Thymus (tissue), 14 donors: Measurements from ENCODE around the gene TBC1D14. TPM values are rescaled to one million over a fixed set of nuclear protein-coding genes. Genes with fewer than 3 reads are reported as not detected.

ENCODE experiments used
- DNase-seq, 9 donors: peaks; one replicate each; pipeline ENCODE4 v3.0.0-alpha.2; 2013; ENCODE audit warnings: low spot score in 9 of 9, low read depth in 6 of 9, missing footprints in 1 of 9
- H3K27ac ChIP-seq, 2 donors: one replicate each; pipeline ENCODE4 v1.5.1; 2013; ENCODE audit warnings: control low read depth in 1 of 2, low read depth in 1 of 2, low read length in 1 of 2, mild to moderate bottlenecking in 1 of 2, moderate library complexity in 1 of 2
- H3K27me3 ChIP-seq, 2 donors: one replicate each; pipeline ENCODE4 v1.5.1; 2013; ENCODE audit warnings: low read length in 1 of 2; ENCODE audit not compliant: control insufficient read depth in 2 of 2, insufficient read depth in 1 of 2
- H3K36me3 ChIP-seq, 2 donors: one replicate each; pipeline ENCODE4 v1.5.1; 2013; ENCODE audit warnings: low read length in 1 of 2, mild to moderate bottlenecking in 1 of 2, moderate library complexity in 1 of 2; ENCODE audit not compliant: control insufficient read depth in 2 of 2, insufficient read depth in 2 of 2
- H3K4me1 ChIP-seq, 2 donors: one replicate each; pipeline ENCODE4 v1.5.1; 2013; ENCODE audit warnings: low read length in 2 of 2; ENCODE audit not compliant: control insufficient read depth in 2 of 2, insufficient read depth in 2 of 2
- H3K4me3 ChIP-seq, 2 donors: one replicate each; pipeline ENCODE4 v1.5.1; 2013; ENCODE audit warnings: low read length in 2 of 2, control low read depth in 1 of 2, mild to moderate bottlenecking in 1 of 2
- H3K9me3 ChIP-seq, 2 donors: one replicate each; pipeline ENCODE4 v1.5.1; 2013; ENCODE audit warnings: low read length in 1 of 2, mild to moderate bottlenecking in 1 of 2; ENCODE audit not compliant: control insufficient read depth in 2 of 2, insufficient read depth in 1 of 2
- WGBS: extraction: QIAGEN DNeasy Blood & Tissue Kit; methylation state at CpG from one replicate; pipeline ENCODE4 v1.1.7; 2013; 5-methylcytosine and 5-hydroxymethylcytosine counted together
- long read RNA-seq, 10 donors: transcript quantifications; one replicate each; lab custom pipeline, GENCODE V29; 2026
- polyA plus RNA-seq: library from polyadenylated mRNA; stranded (reverse); fragments of 200-250 nt; gene quantifications from one replicate; pipeline ENCODE4 v1.2.3, GENCODE V29; 2013
- total RNA-seq: library from RNA; stranded (reverse); fragments of 120-200 nt; gene quantifications from one replicate; pipeline ENCODE4 v1.2.4, GENCODE V29; 2013
- donor health status: healthy.

The TBC1D14 gene
- total RNA-seq (59.6 TPM), polyA plus RNA-seq (28.4 TPM)
- long read RNA-seq, donor 1 = 0 reads
- long read RNA-seq, donor 2 = 0 reads
- long read RNA-seq, donor 3, full-length matches to known transcripts = 9 of 15 reads
- long read RNA-seq, donor 3, partial matches to known transcripts = 6 of 15 reads
- long read RNA-seq, donor 3, other reads (novel, unspliced or antisense) = 0 of 15 reads
- long read RNA-seq, donor 4, full-length matches to known transcripts = 5 of 5 reads
- long read RNA-seq, donor 4, partial matches to known transcripts = 0 of 5 reads
- long read RNA-seq, donor 4, other reads (novel, unspliced or antisense) = 0 of 5 reads
- long read RNA-seq, donor 5, full-length matches to known transcripts = 6 of 18 reads
- long read RNA-seq, donor 5, partial matches to known transcripts = 12 of 18 reads
- long read RNA-seq, donor 5, other reads (novel, unspliced or antisense) = 0 of 18 reads
- long read RNA-seq, donor 6, full-length matches to known transcripts = 3 of 3 reads
- long read RNA-seq, donor 6, partial matches to known transcripts = 0 of 3 reads
- long read RNA-seq, donor 6, other reads (novel, unspliced or antisense) = 0 of 3 reads
- long read RNA-seq, donor 7, full-length matches to known transcripts = 2 of 2 reads
- long read RNA-seq, donor 7, partial matches to known transcripts = 0 of 2 reads
- long read RNA-seq, donor 7, other reads (novel, unspliced or antisense) = 0 of 2 reads
- long read RNA-seq, donor 8, full-length matches to known transcripts = 3 of 3 reads
- long read RNA-seq, donor 8, partial matches to known transcripts = 0 of 3 reads
- long read RNA-seq, donor 8, other reads (novel, unspliced or antisense) = 0 of 3 reads
- long read RNA-seq, donor 9, full-length matches to known transcripts = 3 of 11 reads
- long read RNA-seq, donor 9, partial matches to known transcripts = 8 of 11 reads
- long read RNA-seq, donor 9, other reads (novel, unspliced or antisense) = 0 of 11 reads
- long read RNA-seq, donor 10, full-length matches to known transcripts = 9 of 14 reads
- long read RNA-seq, donor 10, partial matches to known transcripts = 5 of 14 reads
- long read RNA-seq, donor 10, other reads (novel, unspliced or antisense) = 0 of 14 reads

GRCh38 chr4:6909113-6909969 lies at the start of gene TBC1D14:
Gene TBC1D14 (plus strand): TSS chr4:6909826. CDS start chr4:6923390, 13,564 bp downstream.
- peak in 7 of 9 donors; percentile 79 to 95 (median 86) for DNase-seq
- Histone ChIP-seq H3K4me3 (peak within 1 kb of the TSS; percentile 78 to 95), H3K27ac (peak within 1 kb of the TSS; percentile 93 to 98), H3K27me3 (peaks cover 0 to 32% of the 10 kb centered on the region in 2 donors), H3K36me3 (no peaks in the 10 kb centered on the region), H3K9me3 (peaks cover 0 to 1% of the 10 kb centered on the region in 2 donors), H3K4me1 (peaks cover 25 to 43% of the 10 kb centered on the region in 2 donors)
- under 1% methylated on average over 108 of the region's 108 CpGs for WGBS

GRCh38 chr4:6868386-6868785 lies 41.2 kb upstream of the TBC1D14 start:
- no peaks in the 10 kb centered on the region for H3K27me3 ChIP-seq
- no peak for DNase-seq
- no peaks in the 10 kb centered on the region for H3K9me3 ChIP-seq
- H3K4me1 ChIP-seq = no peaks in the 10 kb centered on the region
- WGBS = 98% methylated on average over 8 of the region's 8 CpGs
- no peak overlapping the region for H3K4me3 ChIP-seq
- peaks cover 33 to 44% of the 10 kb centered on the region in 2 donors for H3K36me3 ChIP-seq
- H3K27ac ChIP-seq = no peak overlapping the region

- no peak for DNase-seq
- Histone ChIP-seq H3K36me3 (peaks cover 36 to 49% of the 10 kb centered on the region in 2 donors), H3K9me3 (no peaks in the 10 kb centered on the region), H3K4me3 (no peak overlapping the region), H3K27ac (no peak overlapping the region), H3K4me1 (no peaks in the 10 kb centered on the region), H3K27me3 (no peaks in the 10 kb centered on the region)
- 99% methylated on average over 2 of the region's 2 CpGs for WGBS
These were observed 39.7 kb upstream of the TBC1D14 start for GRCh38 chr4:6869944-6870343.

GRCh38 chr4:6873291-6873690 lies 36.3 kb upstream of the TBC1D14 start:
- Histone ChIP-seq H3K27ac (no peak overlapping the region), H3K9me3 (no peaks in the 10 kb centered on the region), H3K4me1 (peaks cover 0 to 3% of the 10 kb centered on the region in 2 donors), H3K27me3 (no peaks in the 10 kb centered on the region), H3K4me3 (no peak overlapping the region), H3K36me3 (peaks cover 52 to 66% of the 10 kb centered on the region in 2 donors)
- DNase-seq = peak in 1 of 9 donors; percentile 16

GRCh38 chr4:6873792-6874461 lies 35.7 kb upstream of the TBC1D14 start:
- no peaks in the 10 kb centered on the region for H3K9me3 ChIP-seq
- H3K36me3 ChIP-seq = peaks cover 59 to 69% of the 10 kb centered on the region in 2 donors
- peaks cover 0 to 3% of the 10 kb centered on the region in 2 donors for H3K4me1 ChIP-seq
- peak; percentile 41 to 82 (median 62) for DNase-seq
- H3K27ac ChIP-seq = no peak overlapping the region
- H3K4me3 ChIP-seq = no peak overlapping the region
- 83% methylated on average over 3 of the region's 3 CpGs for WGBS
- H3K27me3 ChIP-seq = no peaks in the 10 kb centered on the region

GRCh38 chr4:6874981-6875380 lies 34.6 kb upstream of the TBC1D14 start:
- WGBS = 98% methylated on average over 4 of the region's 4 CpGs
- Histone ChIP-seq H3K27ac (no peak overlapping the region), H3K4me1 (peaks cover 0 to 3% of the 10 kb centered on the region in 2 donors), H3K9me3 (no peaks in the 10 kb centered on the region), H3K4me3 (no peak overlapping the region), H3K27me3 (no peaks in the 10 kb centered on the region), H3K36me3 (peaks cover 66 to 76% of the 10 kb centered on the region in 2 donors)
- no peak for DNase-seq

- H3K4me1 ChIP-seq = peaks cover 0 to 3% of the 10 kb centered on the region in 2 donors
- DNase-seq = no peak
- WGBS = 72% methylated on average over 4 of the region's 4 CpGs
- no peaks in the 10 kb centered on the region for H3K9me3 ChIP-seq
- no peak overlapping the region for H3K27ac ChIP-seq
- peaks cover 66 to 78% of the 10 kb centered on the region in 2 donors for H3K36me3 ChIP-seq
- no peak overlapping the region for H3K4me3 ChIP-seq
- no peaks in the 10 kb centered on the region for H3K27me3 ChIP-seq
These were observed 34.2 kb upstream of the TBC1D14 start for GRCh38 chr4:6875431-6875831.

- Histone ChIP-seq H3K27me3 (no peaks in the 10 kb centered on the region), H3K4me3 (no peak overlapping the region), H3K27ac (no peak overlapping the region), H3K36me3 (peaks cover 74 to 83% of the 10 kb centered on the region in 2 donors), H3K4me1 (peaks cover 0 to 3% of the 10 kb centered on the region in 2 donors), H3K9me3 (no peaks in the 10 kb centered on the region)
- no peak for DNase-seq
- whole genome bisulfite sequencing = 94% methylated on average over 5 of the region's 5 CpGs
These were observed 33.2 kb upstream of the TBC1D14 start for GRCh38 chr4:6876440-6876839.
